Peyer's patch (tissue), 4 donors: ENCODE results near the gene GOLGA6L7.

Source experiments
- POLR2A ChIP-seq, 2 donors: fragments of 450-650 bp; IDR thresholded peaks; one replicate each; pipeline ENCODE4 v1.5.1; 2017; ENCODE audit warnings: antibody characterized with exemption in 2 of 2, mild to moderate bottlenecking in 2 of 2, moderate library complexity in 2 of 2
- TF ChIP-seq, protein P1 (sequence below), 6 experiments: fragments of 450-650 bp in 4 of 6; fragments of 200-600 bp in 2 of 6; sonication (generic) in 1 of 6; IDR thresholded peaks; one replicate each; pipeline ENCODE4 v1.5.1; 2017 to 2019; ENCODE audit warnings: antibody characterized with exemption in 6 of 6, mild to moderate bottlenecking in 3 of 6, moderate library complexity in 1 of 6

DNA sequence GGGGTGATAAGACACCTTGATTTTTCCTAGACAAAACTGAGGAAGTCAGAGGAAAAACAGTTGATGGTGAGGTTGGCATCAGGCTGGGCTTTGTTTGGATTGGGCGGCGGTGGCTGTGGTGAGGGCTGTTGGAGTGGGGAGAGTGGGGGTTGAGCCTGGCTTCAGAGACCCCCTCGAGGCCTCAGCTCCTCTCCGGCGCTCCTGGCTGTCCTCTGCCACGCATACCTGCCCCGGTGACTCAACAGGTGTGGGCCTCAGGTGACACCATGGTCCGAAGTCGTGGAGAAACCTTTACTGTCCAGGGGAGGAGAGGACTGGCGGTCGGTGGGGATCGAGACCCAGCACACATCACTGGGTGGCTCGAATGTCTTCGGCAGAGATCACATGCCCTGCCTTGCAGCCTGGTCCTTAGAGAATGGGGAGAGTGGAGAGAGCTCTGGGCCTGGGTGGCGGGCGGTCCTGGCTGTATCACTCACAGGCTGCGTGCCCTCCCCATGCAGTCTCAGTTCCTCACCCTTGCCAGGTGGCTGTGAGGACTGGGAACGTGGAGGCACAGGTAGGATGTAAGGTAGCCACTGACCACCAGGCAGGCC is 40.0 kb upstream of the GOLGA6L7 start:
- TF ChIP-seq, protein P1, sequence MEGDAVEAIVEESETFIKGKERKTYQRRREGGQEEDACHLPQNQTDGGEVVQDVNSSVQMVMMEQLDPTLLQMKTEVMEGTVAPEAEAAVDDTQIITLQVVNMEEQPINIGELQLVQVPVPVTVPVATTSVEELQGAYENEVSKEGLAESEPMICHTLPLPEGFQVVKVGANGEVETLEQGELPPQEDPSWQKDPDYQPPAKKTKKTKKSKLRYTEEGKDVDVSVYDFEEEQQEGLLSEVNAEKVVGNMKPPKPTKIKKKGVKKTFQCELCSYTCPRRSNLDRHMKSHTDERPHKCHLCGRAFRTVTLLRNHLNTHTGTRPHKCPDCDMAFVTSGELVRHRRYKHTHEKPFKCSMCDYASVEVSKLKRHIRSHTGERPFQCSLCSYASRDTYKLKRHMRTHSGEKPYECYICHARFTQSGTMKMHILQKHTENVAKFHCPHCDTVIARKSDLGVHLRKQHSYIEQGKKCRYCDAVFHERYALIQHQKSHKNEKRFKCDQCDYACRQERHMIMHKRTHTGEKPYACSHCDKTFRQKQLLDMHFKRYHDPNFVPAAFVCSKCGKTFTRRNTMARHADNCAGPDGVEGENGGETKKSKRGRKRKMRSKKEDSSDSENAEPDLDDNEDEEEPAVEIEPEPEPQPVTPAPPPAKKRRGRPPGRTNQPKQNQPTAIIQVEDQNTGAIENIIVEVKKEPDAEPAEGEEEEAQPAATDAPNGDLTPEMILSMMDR (IDR thresholded peaks at IDR 0.05): no peak
- TF ChIP-seq POLR2A (IDR thresholded peaks at IDR 0.05): no peak
